SKM-1 treated with dmso at 0.1 percent for 144 hours (cell line): ENCODE data around the gene LGALSL.

ENCODE experiments used
- DNase-seq: peaks from one replicate; lab custom pipeline; 2025; ENCODE audit not compliant: unreplicated experiment; lab: John Stamatoyannopoulos, UW

LGALSL gene

DNA sequence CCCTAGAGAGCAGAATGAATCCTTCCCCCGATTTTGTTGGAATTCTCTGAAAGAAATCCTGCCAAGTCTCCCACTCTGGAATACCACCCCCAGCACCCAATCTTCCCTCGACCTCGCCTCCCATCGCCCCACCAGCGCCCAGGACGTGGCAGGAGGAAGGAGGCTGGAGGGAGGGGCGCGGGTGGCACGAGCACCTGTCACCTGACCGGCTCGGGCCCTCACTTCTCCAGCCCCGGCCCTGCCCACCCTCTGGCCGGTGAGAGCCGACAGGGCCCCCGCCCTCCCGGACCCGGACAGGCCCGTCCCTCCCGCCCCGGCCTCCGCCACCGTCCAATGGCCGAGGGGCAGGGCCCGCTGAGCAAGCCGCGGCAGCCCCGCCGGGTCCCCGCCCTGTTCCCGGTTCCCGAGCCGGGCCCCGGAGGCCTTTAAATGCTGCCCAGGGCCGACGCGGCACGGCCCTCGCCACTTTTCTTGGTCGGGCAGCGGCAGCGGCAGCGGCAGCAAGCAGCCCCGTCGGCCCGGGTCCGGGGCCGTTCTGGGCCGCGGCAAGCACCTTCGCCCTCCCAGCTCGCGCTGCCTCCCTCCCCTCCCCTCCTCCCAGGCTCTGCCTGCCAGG lies at the start of gene LGALSL:
TSS of gene LGALSL (plus strand) at position 393 of the 616 bp plus-strand sequence. CDS start 384 bp downstream, outside the sequence.
- DNase-seq = peak; percentile 57

GRCh38 chr2:64404743-64405142 lies 49.2 kb upstream of the LGALSL start:
- DNase-seq = no peak

GRCh38 chr2:64405581-64406406 lies 48.2 kb upstream of the LGALSL start:
- no peak for DNase-seq

GRCh38 chr2:64406407-64406774 lies 47.6 kb upstream of the LGALSL start:
- no peak for DNase-seq

- DNase-seq = no peak
Measured at GRCh38 chr2:64408031-64408430, 45.9 kb upstream of the LGALSL start.

DNA sequence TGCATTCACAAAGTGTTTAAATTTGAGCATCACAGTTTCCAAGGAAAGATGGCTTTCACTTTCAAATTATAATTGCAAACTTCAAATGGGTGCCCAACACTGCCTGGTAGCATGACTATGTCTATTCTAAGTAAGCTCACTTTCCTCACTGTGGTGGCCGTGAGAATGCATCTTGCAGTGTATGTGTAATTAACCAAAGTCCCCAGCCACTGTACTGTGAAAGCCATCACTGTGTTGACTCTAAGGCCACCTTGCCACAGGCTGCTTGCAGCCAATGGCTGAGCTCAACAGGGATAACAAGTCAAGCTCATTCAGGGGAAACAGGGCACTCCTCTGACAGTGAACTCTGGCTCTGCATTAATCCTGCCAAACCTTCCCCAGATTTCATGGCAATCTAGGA lies 43.3 kb upstream of the LGALSL start:
- no peak for DNase-seq

DNA sequence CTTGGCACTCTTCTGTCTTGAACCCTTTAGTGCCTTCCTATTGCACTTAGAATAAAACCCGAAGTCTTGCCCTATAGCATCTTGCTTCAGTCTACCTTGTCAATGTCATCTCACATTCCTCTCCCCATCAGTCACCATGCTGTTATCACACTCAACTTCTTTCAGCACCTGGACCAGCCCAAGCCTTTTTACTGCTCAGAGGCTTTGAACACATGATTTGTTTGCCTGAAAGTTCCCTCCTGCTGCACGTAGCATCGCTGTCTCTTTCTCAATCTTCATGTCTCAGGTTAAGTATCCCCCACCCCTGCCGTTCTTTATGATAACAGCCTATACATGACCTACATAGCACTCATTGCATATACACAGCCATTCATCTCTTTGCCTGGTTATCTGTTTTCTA lies 41.3 kb upstream of the LGALSL start:
- DNase-seq = no peak

- peak; percentile 24 for DNase-seq
Measured at GRCh38 chr2:64414736-64415435, 39.1 kb upstream of the LGALSL start.

DNA sequence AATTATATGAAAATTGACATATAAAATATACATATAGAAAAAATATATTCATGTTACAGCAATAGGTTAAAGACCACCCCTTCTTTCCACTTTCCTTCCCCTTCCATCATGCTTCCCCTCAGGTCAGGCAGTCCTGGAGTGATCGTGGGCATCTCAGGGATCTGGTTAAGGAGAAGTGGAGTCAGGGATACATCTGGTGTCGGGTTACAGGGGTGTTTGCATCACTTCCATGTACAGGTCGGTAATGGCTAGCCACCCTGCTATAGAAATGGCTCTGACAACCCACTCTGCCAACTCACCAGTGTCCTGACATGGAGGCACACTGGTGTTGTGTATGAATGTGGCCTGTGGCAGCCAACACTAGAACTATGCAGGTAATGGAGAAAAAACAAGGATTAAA lies 36.3 kb upstream of the LGALSL start:
- no peak for DNase-seq

- DNase-seq = no peak
Measured at GRCh38 chr2:64419596-64420165, 34.3 kb upstream of the LGALSL start.

- no peak for DNase-seq
Measured at GRCh38 chr2:64420677-64421076, 33.3 kb upstream of the LGALSL start.

- no peak for DNase-seq
Measured at GRCh38 chr2:64421201-64421600, 32.8 kb upstream of the LGALSL start.

GRCh38 chr2:64422466-64422865 lies 31.5 kb upstream of the LGALSL start:
- no peak for DNase-seq

- no peak for DNase-seq
Measured at GRCh38 chr2:64423303-64423702, 30.7 kb upstream of the LGALSL start.

DNA sequence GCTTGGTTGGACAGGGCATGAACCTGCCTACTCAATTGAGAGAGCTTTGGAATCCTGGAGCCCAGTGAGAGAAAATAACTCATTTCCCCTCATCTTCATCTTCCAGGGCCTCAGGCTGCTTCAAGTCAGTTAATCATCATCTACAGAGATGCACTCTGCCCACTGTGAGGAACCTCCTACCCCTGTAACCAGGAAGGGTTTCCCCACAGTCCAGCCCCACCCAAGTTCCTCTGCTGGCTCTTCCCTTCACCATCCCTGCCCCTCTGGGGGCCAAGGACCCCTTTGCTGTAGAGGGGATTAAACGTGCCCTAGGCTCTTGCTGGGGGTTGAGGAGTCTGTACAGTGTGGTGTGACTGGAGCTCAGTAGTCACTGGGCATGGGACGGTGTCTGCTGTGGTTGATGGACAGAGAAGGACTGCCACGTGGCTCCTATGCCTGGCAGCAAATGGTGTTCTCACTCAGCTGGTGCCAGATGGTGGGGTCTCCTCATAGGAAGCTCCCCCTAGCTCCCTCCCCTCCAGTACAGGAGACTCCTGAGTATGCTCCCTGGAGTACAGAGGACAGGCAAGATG lies 29.5 kb upstream of the LGALSL start:
- no peak for DNase-seq

- DNase-seq = no peak
Measured at GRCh38 chr2:64426183-64426952, 27.6 kb upstream of the LGALSL start.

GRCh38 chr2:64434039-64434657 lies 19.8 kb upstream of the LGALSL start:
- no peak for DNase-seq

- no peak for DNase-seq
Measured at GRCh38 chr2:64437883-64438282, 16.1 kb upstream of the LGALSL start.

GRCh38 chr2:64439194-64439593 lies 14.8 kb upstream of the LGALSL start:
- no peak for DNase-seq

- DNase-seq = no peak
Measured at GRCh38 chr2:64440843-64441242, 13.1 kb upstream of the LGALSL start.
